ENCODE data around the gene SMLR1. TPM values are rescaled to one million over a fixed set of nuclear protein-coding genes. Genes with fewer than 3 reads are reported as not detected.

The SMLR1 gene
- total RNA-seq (2011; cell fraction: chromatin; rRNA removed; ENCODE audit: low replicate concordance) = not detected in 2 replicates
- total RNA-seq (2011; cell fraction: nucleolus; rRNA removed) = not detected in 2 replicates
- not detected in 2 replicates for total RNA-seq (2011; cell fraction: nucleoplasm; rRNA removed)
- total RNA-seq (2014; rRNA removed) (not detected in 2 replicates), total RNA-seq (2014; rRNA removed; fragmentation: Illumina TruSeq; extraction: Trizol) (not detected in 2 replicates), total RNA-seq (2015; rRNA removed; fragmentation: Illumina TruSeq; extraction: Trizol) (not detected in 2 replicates), total RNA-seq (2021) (0.07 TPM in 1 of 2 replicates, not detected in the other), polyA plus RNA-seq (2011; rRNA removed) (not detected in 2 replicates), polyA plus RNA-seq (2014; fragmentation: Illumina TruSeq; extraction: Trizol) (not detected in 2 replicates), polyA plus RNA-seq (2014; fragmentation: Nextera tagmentation; extraction: Ambion mirVana) (not detected), polyA plus RNA-seq (2014; rRNA removed) (not detected in 2 replicates), polyA minus RNA-seq (2011; rRNA and poly(A)+ RNA removed) (not detected in 2 replicates), Bru-seq, nascent RNA (not detected), BruChase-seq, experiment 1, labeled RNA remaining after a 2-hour chase (not detected), BruChase-seq, experiment 2, labeled RNA remaining after a 6-hour chase (not detected)
- not detected in 2 replicates for polyA plus RNA-seq (2011; cell fraction: cytosol; rRNA removed)
- polyA plus RNA-seq (2011; cell fraction: nucleus; rRNA removed) = not detected in 2 replicates
- polyA plus RNA-seq (2012) = not detected in 2 replicates
- polyA minus RNA-seq (2011; cell fraction: cytosol; rRNA and poly(A)+ RNA removed) = not detected in 2 replicates
- polyA minus RNA-seq (2011; cell fraction: nucleus; rRNA and poly(A)+ RNA removed) = not detected in 2 replicates
- long read RNA-seq, experiment 1 = 0 reads
- long read RNA-seq, experiment 2 = 0 reads
- long read RNA-seq, experiment 3 = 0 reads

- no peak for TF ChIP-seq NR3C1 (CRISPR knock-in tag; IDR thresholded peaks at IDR 0.05)
- peak; percentile 34 for TF ChIP-seq C11orf30 (IDR thresholded peaks at IDR 0.05; ENCODE audit: low read depth)
- TF ChIP-seq NFE2 (IDR thresholded peaks at IDR 0.05; ENCODE audit: low read depth) = peak; percentile 52; the same call in 1 of the 2 replicates
- intact Hi-C loops (cut with micrococcal nuclease) = no loop called here
- no peaks in the 10 kb centered on the region for H3K79me2 ChIP-seq (ENCODE audit: control insufficient read depth, insufficient read depth, low read length)
- no peak for DNase-seq (ENCODE audit: extremely low read depth in 1 of 4, low spot score in 3 of 4)
- no peak within 1 kb of the TSS for H3K4me3 ChIP-seq
- POLR2A ChIA-PET = no interaction called here
- CTCF ChIA-PET (ENCODE audit: low intra/inter-chr PET ratio) = no interaction called here
- ATAC-seq = no peak; the same call in 2 of the 3 replicates
- in situ Hi-C loops (cut with MboI) = no loop called here
- no peak within 1 kb of the TSS for H3K4me2 ChIP-seq (ENCODE audit: insufficient read depth, low read length)
- no peaks in the 10 kb centered on the region for H3K4me1 ChIP-seq (replicated peaks in 1 of 2; ENCODE audit: control insufficient read depth in 2 of 2, insufficient read depth in 2 of 2, low read length in 2 of 2)
- BruUV-seq (replicated peaks) = no TSS peak
- no peaks in the 10 kb centered on the region for H4K20me1 ChIP-seq (replicated peaks; ENCODE audit: control insufficient read depth, insufficient read depth, low read length)
- H3K9ac ChIP-seq (ENCODE audit: insufficient read depth in 1 of 2, low read depth in 2 of 2, low read length in 2 of 2) = no peak within 1 kb of the TSS
- H3K9me3 ChIP-seq (replicated peaks; ENCODE audit: control insufficient read depth, insufficient read depth, low read depth, low read length) = no peaks in the 10 kb centered on the region
- H3K36me3 ChIP-seq (ENCODE audit: control insufficient read depth, insufficient read depth, low read length) = no peaks in the 10 kb centered on the region
- no peak within 1 kb of the TSS for H2AFZ ChIP-seq (ENCODE audit: low read depth, low read length)
- 7% methylated on average over 11 of the region's 11 CpGs for WGBS (ENCODE audit: insufficient coverage, low coverage, missing lambda C conversion rate)
- H3K27ac ChIP-seq (ENCODE audit: extremely low read depth, low read depth, low read length) = no peak within 1 kb of the TSS
- FAIRE-seq = no peak
- H3K27me3 ChIP-seq (ENCODE audit: control insufficient read depth in 2 of 2, insufficient read depth in 2 of 2, low read length in 2 of 2) = no peaks in the 10 kb centered on the region
- no peaks in the 10 kb centered on the region for H3K9me1 ChIP-seq (ENCODE audit: control insufficient read depth, insufficient read depth, low read length)
Observed at GRCh38 chr6:130827247-130828149, at the start of gene SMLR1. SMLR1 (plus strand) TSS chr6:130827406; CDS start chr6:130827414, 8 bp downstream.

Data from K562 (cell line).